ENCODE data around the gene RPRML. TPM values are rescaled to one million over a fixed set of nuclear protein-coding genes. Genes with fewer than 3 reads are reported as not detected.

Gene RPRML
- total RNA-seq, 4 donors from 2014 or later: 0.88 TPM; not detected in 3

DNA sequence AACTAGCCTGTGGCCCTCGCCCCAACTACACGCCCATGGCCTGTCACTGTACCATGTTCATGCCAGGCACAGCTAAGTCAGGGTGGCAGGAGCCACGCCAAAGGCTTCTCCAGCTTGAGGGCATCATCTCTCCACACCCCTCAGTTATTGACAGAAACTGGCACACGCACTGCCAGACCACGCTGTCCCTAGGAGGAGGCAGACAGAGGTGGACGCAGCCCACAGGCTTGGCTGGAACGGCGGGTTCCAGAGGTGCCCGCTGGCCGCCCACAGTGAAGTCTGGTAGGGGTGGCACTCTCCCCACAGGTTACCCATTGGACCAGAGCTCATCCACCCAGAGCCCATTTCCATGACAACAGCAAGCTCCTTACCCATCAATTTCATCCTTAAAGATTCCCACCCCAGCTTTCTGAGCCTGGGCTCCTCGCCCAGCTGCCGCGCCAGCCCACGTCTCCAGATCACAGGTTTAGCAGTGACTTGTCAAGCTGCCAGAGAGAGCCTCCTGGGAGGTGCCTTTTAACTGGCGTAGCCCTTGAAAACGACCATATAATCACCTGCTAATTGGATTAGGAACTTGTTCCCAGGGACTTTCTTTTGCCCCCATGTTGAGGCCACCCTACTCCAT lies 27.9 kb downstream of the RPRML start:
- H3K4me1 ChIP-seq: no peaks in the 10 kb centered on the region
- H3K27ac ChIP-seq: no peak overlapping the region
- no peaks in the 10 kb centered on the region for H3K27me3 ChIP-seq
- no peak for TF ChIP-seq POLR2A (IDR thresholded peaks at IDR 0.05)
- TF ChIP-seq, protein P1, sequence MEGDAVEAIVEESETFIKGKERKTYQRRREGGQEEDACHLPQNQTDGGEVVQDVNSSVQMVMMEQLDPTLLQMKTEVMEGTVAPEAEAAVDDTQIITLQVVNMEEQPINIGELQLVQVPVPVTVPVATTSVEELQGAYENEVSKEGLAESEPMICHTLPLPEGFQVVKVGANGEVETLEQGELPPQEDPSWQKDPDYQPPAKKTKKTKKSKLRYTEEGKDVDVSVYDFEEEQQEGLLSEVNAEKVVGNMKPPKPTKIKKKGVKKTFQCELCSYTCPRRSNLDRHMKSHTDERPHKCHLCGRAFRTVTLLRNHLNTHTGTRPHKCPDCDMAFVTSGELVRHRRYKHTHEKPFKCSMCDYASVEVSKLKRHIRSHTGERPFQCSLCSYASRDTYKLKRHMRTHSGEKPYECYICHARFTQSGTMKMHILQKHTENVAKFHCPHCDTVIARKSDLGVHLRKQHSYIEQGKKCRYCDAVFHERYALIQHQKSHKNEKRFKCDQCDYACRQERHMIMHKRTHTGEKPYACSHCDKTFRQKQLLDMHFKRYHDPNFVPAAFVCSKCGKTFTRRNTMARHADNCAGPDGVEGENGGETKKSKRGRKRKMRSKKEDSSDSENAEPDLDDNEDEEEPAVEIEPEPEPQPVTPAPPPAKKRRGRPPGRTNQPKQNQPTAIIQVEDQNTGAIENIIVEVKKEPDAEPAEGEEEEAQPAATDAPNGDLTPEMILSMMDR (IDR thresholded peaks at IDR 0.05): no peak
- H3K9me3 ChIP-seq: no peaks in the 10 kb centered on the region
- H3K4me3 ChIP-seq: no peak overlapping the region
- no peak for DNase-seq
- no peaks in the 10 kb centered on the region for H3K36me3 ChIP-seq

DNA sequence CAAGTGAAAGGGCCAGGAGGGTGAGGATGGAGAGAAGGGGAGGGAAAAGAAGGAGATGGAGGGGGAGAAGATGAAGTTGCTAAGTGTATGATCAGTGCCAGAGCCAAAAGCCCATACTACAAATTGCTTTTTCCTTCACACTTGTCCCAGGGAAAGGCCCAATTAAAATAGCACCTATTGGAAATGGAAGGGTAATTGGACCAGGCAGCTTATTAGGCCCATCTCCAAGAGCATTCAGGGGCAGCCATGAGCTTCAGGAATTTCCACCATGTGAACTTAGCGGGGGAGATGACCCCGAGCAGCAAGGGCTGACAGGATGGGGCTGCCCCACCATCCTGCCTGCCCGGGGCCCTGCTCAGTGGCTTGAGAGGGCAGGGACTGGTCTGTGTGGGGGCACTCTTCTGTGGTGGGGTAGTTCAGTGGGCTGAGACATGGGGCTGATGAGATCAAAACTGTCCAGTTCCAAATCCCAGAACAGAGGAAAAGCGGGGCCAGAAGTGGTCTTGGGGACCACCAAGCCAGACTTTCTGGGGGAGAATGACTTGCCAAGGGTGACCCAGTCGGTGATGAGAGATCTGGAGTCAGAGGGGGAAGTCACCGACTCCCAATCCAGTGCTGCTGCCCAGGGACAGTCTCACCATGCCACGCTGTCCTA lies 28.6 kb downstream of the RPRML start:
- H3K27me3 ChIP-seq: no peaks in the 10 kb centered on the region
- no peak overlapping the region for H3K27ac ChIP-seq
- no peak for TF ChIP-seq POLR2A (IDR thresholded peaks at IDR 0.05)
- TF ChIP-seq, protein P1 (IDR thresholded peaks at IDR 0.05): no peak
- H3K9me3 ChIP-seq: no peaks in the 10 kb centered on the region
- H3K4me1 ChIP-seq: no peaks in the 10 kb centered on the region
- DNase-seq: no peak
- H3K4me3 ChIP-seq: no peak overlapping the region
- H3K36me3 ChIP-seq: no peaks in the 10 kb centered on the region

DNA sequence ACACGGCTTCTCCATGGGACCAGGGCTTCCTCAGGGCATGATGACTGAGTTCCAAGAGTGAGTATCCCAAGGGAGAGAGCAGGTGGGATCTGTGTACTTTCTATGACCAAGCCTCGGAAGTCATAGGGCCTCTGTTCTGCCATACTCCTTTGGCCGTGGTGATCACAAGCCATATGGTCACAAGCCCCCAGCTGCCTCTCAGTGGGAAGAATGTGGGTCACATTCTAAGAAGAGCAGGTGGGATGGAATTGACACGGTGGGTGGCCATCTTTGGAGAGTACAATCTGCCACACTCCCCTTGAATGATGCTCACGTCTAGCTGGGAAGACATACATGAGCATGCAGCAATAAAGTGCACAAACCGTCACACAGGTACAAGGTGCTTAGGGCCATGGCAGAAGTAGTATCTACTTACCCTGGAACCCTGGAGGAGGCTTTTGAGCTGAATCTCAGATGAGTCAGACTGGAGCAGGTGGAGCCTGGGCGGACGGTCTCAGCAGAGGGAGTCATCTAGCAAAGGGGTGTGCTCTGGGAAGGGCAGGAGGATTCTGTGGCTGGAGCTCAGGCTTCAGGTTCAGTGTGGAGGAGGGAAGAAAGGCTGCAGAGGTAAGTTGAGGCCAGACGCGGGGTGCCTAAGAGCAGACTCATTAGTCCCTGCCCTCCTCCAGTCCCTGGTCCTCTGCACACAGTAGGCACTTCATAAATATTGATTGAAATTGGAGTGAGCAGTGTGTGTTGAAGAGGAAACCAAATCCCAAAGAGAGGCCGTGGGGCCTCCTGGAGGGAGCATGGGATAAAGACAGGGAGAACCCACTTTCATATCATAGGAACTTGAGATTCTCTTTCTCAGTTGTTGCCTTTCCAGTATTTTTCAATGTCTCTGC lies 29.5 kb downstream of the RPRML start:
- no peaks in the 10 kb centered on the region for H3K9me3 ChIP-seq
- H3K36me3 ChIP-seq: no peaks in the 10 kb centered on the region
- TF ChIP-seq POLR2A (IDR thresholded peaks at IDR 0.05): no peak
- TF ChIP-seq, protein P1 (IDR thresholded peaks at IDR 0.05): no peak
- no peaks in the 10 kb centered on the region for H3K27me3 ChIP-seq
- H3K27ac ChIP-seq: no peak overlapping the region
- H3K4me1 ChIP-seq: no peaks in the 10 kb centered on the region
- no peak overlapping the region for H3K4me3 ChIP-seq
- DNase-seq: no peak

DNA sequence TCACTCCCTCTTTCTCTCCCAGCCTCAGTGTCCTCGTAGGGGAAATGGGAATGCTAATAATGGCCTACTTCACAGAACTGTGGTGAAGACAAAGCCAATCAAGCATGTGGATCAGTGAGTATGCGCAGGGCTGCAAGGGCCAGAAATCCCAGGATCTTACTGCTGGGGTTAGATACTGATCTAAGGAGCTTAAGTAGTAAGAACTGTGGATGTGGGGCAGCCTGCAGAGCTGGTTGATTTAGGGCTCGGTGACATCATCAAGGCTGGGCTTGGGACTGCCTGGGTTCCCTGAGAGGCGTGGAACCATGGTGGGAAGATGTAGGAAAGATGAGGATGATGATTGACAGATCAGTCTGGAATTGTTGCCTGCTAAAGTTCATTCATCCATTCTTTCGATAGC lies 30.5 kb downstream of the RPRML start:
- no peak for DNase-seq
- H3K4me3 ChIP-seq: no peak overlapping the region
- H3K27me3 ChIP-seq: no peaks in the 10 kb centered on the region
- H3K4me1 ChIP-seq: peaks cover 0 to 8% (median 3%) of the 10 kb centered on the region in 4 donors
- H3K27ac ChIP-seq: no peak overlapping the region
- no peaks in the 10 kb centered on the region for H3K36me3 ChIP-seq
- TF ChIP-seq, protein P1 (IDR thresholded peaks at IDR 0.05): no peak
- TF ChIP-seq POLR2A (IDR thresholded peaks at IDR 0.05): no peak
- no peaks in the 10 kb centered on the region for H3K9me3 ChIP-seq

DNA sequence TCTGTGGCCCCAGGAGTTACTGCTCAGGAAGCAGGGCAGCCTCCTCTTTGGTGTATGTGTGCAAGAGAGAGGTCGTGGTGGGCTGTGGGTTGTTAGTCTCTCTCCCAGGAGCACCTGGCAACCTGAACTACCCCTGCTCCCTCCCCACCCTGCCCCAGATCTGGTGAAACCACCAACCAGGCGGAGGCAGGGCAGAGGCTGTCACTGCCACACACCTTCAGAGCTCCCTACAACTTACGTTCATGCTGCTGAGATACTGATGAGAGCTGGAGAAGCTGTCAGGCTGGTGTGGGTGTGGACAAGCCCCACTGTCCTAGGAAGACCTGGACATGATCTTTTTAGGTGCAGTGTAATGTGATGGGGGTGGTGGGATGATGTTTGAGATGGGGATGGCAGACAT lies 31.8 kb downstream of the RPRML start:
- H3K36me3 ChIP-seq: no peaks in the 10 kb centered on the region
- H3K4me3 ChIP-seq: no peak overlapping the region
- H3K4me1 ChIP-seq: peaks cover 0 to 18% (median 4%) of the 10 kb centered on the region in 4 donors
- DNase-seq: no peak
- TF ChIP-seq, protein P1 (IDR thresholded peaks at IDR 0.05): no peak
- TF ChIP-seq POLR2A (IDR thresholded peaks at IDR 0.05): no peak
- H3K27me3 ChIP-seq: no peaks in the 10 kb centered on the region
- H3K9me3 ChIP-seq: no peaks in the 10 kb centered on the region
- no peak overlapping the region for H3K27ac ChIP-seq
